ENCODE data around the gene HP. TPM values are rescaled to one million over a fixed set of nuclear protein-coding genes. Genes with fewer than 3 reads are reported as not detected.
A peak's percentile ranks its signal among the peaks of the same experiment; 100 is the strongest.

The HP gene
- total and polyA plus RNA-seq, 2 of the 13 experiments (the other 11 are each of a cell fraction or from before 2014, with no cell fraction given), result 387 to 524 TPM

DNA sequence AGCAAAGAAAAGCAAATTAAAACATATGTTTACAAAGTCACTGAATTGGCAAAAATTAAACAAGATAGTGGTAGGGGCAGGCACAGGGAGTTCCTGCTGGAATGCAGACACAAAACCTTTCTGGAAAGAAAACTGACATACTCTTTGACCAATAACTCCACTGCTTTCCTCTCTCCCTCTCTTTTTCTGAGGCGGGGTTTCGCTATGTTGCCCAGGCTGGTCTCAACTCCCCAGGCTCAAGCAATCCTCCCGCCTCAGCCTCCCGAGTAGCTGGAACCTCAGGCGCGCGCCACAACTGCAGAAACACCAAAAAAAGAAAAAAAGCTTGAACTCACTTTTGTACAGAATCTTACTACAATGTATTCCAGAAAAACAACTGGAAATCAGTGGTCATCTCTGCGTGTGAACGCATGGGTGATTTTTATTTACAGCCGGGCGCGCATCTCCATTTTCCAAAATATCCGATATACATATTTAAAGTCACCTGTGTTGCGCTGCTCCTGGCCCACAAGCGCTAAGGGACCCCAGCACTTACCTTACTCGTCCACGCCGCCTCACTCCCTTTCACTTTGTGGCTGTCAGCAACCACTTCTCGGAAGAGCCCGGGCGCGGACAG, 38.6 kb downstream of the HP start (continued):
- TF ChIP-seq, protein P1, sequence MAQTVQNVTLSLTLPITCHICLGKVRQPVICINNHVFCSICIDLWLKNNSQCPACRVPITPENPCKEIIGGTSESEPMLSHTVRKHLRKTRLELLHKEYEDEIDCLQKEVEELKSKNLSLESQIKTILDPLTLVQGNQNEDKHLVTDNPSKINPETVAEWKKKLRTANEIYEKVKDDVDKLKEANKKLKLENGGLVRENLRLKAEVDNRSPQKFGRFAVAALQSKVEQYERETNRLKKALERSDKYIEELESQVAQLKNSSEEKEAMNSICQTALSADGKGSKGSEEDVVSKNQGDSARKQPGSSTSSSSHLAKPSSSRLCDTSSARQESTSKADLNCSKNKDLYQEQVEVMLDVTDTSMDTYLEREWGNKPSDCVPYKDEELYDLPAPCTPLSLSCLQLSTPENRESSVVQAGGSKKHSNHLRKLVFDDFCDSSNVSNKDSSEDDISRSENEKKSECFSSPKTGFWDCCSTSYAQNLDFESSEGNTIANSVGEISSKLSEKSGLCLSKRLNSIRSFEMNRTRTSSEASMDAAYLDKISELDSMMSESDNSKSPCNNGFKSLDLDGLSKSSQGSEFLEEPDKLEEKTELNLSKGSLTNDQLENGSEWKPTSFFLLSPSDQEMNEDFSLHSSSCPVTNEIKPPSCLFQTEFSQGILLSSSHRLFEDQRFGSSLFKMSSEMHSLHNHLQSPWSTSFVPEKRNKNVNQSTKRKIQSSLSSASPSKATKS (CRISPR knock-in tag; IDR thresholded peaks at IDR 0.05), result no peak
- TF ChIP-seq YEATS4 (CRISPR knock-in tag; IDR thresholded peaks at IDR 0.05; ENCODE audit: borderline replicate concordance) (peak; percentile 13; the same call in 1 of the 2 replicates), ZNF124 (CRISPR knock-in tag; IDR thresholded peaks at IDR 0.05) (no peak), DR1 (CRISPR knock-in tag; IDR thresholded peaks at IDR 0.05) (no peak), CHCHD3 (CRISPR knock-in tag; IDR thresholded peaks at IDR 0.05) (no peak), ATF1 (CRISPR knock-in tag; IDR thresholded peaks at IDR 0.05) (no peak), MEF2D (CRISPR knock-in tag; IDR thresholded peaks at IDR 0.05) (0 out of 2 replicates have a peak, but pooled peaks have one; percentile 19), ZNF674 (CRISPR knock-in tag; IDR thresholded peaks at IDR 0.05; ENCODE audit: low read depth) (peak; percentile 23; the same call in 1 of the 2 replicates), ZNF772 (CRISPR knock-in tag; IDR thresholded peaks at IDR 0.05) (no peak), BCL6 (CRISPR knock-in tag; IDR thresholded peaks at IDR 0.05) (no peak), SOX13 (IDR thresholded peaks at IDR 0.05) (no peak), SOX13 (CRISPR knock-in tag; conservative IDR thresholded peaks at IDR 0.05 in 1 of 2, IDR thresholded peaks at IDR 0.05 in 1 of 2) (no peak)
- TF ChIP-seq, protein P2, sequence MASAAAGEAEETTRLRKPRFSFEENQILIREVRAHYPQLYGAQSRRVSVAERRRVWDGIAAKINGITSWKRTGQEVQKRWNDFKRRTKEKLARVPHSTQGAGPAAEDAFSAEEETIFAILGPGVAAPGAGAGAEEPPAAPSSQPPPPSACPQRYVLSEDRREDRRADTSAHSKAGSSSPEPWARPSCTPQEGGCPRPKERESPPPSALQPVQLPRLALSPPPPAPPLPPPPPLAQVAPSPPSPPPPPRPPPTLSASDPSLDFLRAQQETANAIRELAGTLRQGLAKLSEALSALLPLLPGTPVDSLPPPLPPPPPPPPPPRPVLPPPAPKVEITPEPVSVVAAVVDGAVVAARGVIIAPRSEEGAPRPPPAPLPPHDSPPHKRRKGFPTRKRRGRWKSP (CRISPR knock-in tag; IDR thresholded peaks at IDR 0.05), result peak; percentile 94; the same call in 1 of the 2 replicates
- TF ChIP-seq, protein P3, sequence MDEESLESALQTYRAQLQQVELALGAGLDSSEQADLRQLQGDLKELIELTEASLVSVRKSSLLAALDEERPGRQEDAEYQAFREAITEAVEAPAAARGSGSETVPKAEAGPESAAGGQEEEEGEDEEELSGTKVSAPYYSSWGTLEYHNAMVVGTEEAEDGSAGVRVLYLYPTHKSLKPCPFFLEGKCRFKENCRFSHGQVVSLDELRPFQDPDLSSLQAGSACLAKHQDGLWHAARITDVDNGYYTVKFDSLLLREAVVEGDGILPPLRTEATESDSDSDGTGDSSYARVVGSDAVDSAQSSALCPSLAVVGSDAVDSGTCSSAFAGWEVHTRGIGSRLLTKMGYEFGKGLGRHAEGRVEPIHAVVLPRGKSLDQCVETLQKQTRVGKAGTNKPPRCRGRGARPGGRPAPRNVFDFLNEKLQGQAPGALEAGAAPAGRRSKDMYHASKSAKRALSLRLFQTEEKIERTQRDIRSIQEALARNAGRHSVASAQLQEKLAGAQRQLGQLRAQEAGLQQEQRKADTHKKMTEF (CRISPR knock-in tag; IDR thresholded peaks at IDR 0.05), result no peak
- TF ChIP-seq, protein P4, sequence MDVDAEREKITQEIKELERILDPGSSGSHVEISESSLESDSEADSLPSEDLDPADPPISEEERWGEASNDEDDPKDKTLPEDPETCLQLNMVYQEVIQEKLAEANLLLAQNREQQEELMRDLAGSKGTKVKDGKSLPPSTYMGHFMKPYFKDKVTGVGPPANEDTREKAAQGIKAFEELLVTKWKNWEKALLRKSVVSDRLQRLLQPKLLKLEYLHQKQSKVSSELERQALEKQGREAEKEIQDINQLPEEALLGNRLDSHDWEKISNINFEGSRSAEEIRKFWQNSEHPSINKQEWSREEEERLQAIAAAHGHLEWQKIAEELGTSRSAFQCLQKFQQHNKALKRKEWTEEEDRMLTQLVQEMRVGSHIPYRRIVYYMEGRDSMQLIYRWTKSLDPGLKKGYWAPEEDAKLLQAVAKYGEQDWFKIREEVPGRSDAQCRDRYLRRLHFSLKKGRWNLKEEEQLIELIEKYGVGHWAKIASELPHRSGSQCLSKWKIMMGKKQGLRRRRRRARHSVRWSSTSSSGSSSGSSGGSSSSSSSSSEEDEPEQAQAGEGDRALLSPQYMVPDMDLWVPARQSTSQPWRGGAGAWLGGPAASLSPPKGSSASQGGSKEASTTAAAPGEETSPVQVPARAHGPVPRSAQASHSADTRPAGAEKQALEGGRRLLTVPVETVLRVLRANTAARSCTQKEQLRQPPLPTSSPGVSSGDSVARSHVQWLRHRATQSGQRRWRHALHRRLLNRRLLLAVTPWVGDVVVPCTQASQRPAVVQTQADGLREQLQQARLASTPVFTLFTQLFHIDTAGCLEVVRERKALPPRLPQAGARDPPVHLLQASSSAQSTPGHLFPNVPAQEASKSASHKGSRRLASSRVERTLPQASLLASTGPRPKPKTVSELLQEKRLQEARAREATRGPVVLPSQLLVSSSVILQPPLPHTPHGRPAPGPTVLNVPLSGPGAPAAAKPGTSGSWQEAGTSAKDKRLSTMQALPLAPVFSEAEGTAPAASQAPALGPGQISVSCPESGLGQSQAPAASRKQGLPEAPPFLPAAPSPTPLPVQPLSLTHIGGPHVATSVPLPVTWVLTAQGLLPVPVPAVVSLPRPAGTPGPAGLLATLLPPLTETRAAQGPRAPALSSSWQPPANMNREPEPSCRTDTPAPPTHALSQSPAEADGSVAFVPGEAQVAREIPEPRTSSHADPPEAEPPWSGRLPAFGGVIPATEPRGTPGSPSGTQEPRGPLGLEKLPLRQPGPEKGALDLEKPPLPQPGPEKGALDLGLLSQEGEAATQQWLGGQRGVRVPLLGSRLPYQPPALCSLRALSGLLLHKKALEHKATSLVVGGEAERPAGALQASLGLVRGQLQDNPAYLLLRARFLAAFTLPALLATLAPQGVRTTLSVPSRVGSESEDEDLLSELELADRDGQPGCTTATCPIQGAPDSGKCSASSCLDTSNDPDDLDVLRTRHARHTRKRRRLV (CRISPR knock-in tag; IDR thresholded peaks at IDR 0.05), result no peak

Measured in HepG2 (cell line).